ENCODE data around the gene HLA-A.

GRCh38 chr6:29961966-29962365 lies 19.6 kb downstream of the HLA-A start:
- TF ChIP-seq MAFK (conservative IDR thresholded peaks at IDR 0.05 in 1 of 2, IDR thresholded peaks at IDR 0.05 in 1 of 2; ENCODE audit: low read length in 2 of 2) = no peak
- TF ChIP-seq, protein P1, sequence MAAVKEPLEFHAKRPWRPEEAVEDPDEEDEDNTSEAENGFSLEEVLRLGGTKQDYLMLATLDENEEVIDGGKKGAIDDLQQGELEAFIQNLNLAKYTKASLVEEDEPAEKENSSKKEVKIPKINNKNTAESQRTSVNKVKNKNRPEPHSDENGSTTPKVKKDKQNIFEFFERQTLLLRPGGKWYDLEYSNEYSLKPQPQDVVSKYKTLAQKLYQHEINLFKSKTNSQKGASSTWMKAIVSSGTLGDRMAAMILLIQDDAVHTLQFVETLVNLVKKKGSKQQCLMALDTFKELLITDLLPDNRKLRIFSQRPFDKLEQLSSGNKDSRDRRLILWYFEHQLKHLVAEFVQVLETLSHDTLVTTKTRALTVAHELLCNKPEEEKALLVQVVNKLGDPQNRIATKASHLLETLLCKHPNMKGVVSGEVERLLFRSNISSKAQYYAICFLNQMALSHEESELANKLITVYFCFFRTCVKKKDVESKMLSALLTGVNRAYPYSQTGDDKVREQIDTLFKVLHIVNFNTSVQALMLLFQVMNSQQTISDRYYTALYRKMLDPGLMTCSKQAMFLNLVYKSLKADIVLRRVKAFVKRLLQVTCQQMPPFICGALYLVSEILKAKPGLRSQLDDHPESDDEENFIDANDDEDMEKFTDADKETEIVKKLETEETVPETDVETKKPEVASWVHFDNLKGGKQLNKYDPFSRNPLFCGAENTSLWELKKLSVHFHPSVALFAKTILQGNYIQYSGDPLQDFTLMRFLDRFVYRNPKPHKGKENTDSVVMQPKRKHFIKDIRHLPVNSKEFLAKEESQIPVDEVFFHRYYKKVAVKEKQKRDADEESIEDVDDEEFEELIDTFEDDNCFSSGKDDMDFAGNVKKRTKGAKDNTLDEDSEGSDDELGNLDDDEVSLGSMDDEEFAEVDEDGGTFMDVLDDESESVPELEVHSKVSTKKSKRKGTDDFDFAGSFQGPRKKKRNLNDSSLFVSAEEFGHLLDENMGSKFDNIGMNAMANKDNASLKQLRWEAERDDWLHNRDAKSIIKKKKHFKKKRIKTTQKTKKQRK (IDR thresholded peaks at IDR 0.05; ENCODE audit: low read length) = no peak
- no peak for TF ChIP-seq BRD4 (CRISPR knock-in tag; IDR thresholded peaks at IDR 0.05)
- TF ChIP-seq EP300 (IDR thresholded peaks at IDR 0.05; ENCODE audit: low read depth in 2 of 2, low read length in 2 of 2) = no peak
- TF ChIP-seq EP300 (CRISPR knock-in tag; IDR thresholded peaks at IDR 0.05; ENCODE audit: borderline replicate concordance) = no peak
- TF ChIP-seq ZNF574 (CRISPR knock-in tag; IDR thresholded peaks at IDR 0.05) = no peak
- no peak for TF ChIP-seq NFIB (CRISPR knock-in tag; IDR thresholded peaks at IDR 0.05; ENCODE audit: borderline replicate concordance)
- TF ChIP-seq ZBTB21 (CRISPR knock-in tag; IDR thresholded peaks at IDR 0.05) = no peak
- no peak for TF ChIP-seq ZNF296 (CRISPR knock-in tag; conservative IDR thresholded peaks at IDR 0.05)
- TF ChIP-seq POGK (CRISPR knock-in tag; conservative IDR thresholded peaks at IDR 0.05) = no peak
- TF ChIP-seq ZNF670 (CRISPR knock-in tag; IDR thresholded peaks at IDR 0.05; ENCODE audit: borderline replicate concordance) = no peak
- no peak for TF ChIP-seq HIVEP1 (CRISPR knock-in tag; IDR thresholded peaks at IDR 0.05)
- TF ChIP-seq RAD21 (CRISPR knock-in tag; IDR thresholded peaks at IDR 0.05) = no peak

Measured in HepG2 (cell line).